Renal pelvis (tissue), 4 donors: Measurements from ENCODE around the gene MPND. TPM values are rescaled to one million over a fixed set of nuclear protein-coding genes. Genes with fewer than 3 reads are reported as not detected.
A peak's percentile ranks its signal among the peaks of the same experiment; 100 is the strongest.
"Not testable (repeated sequence)": the region's sequence is repeated elsewhere in the genome, so short reads cannot be mapped to it uniquely, and the experiment has no call there.

Experiments used
- DNase-seq: peaks from one replicate; pipeline ENCODE4 v3.0.0-alpha.2; 2013
- polyA plus RNA-seq, 3 donors: library from polyadenylated mRNA; unstranded; fragments of 120-200 nt; gene quantifications; one replicate each; pipeline ENCODE4 v1.2.1, GENCODE V29; 2013; ENCODE audit not compliant: insufficient read length in 3 of 3

Gene MPND
- polyA plus RNA-seq, 3 donors, result 29.3 to 33.8 (median 31.8) TPM

GRCh38 chr19:4313847-4314490, 29.4 kb upstream of the MPND start:
- DNase-seq, result no peak

- no peak for DNase-seq
Observed at GRCh38 chr19:4316956-4317355, 26.4 kb upstream of the MPND start.

GRCh38 chr19:4318460-4318859, 24.9 kb upstream of the MPND start:
- no peak for DNase-seq

GRCh38 chr19:4319067-4319718, 24.2 kb upstream of the MPND start:
- DNase-seq, result no peak

GRCh38 chr19:4320419-4320818, 22.9 kb upstream of the MPND start:
- no peak for DNase-seq

- DNase-seq, result no peak
Observed at GRCh38 chr19:4322942-4323665, 20.3 kb upstream of the MPND start.

- no peak for DNase-seq
Observed at GRCh38 chr19:4323692-4324091, 19.7 kb upstream of the MPND start.

GRCh38 chr19:4324228-4324627, 19.1 kb upstream of the MPND start:
- no peak for DNase-seq

GRCh38 chr19:4326215-4326836, 17.0 kb upstream of the MPND start:
- DNase-seq, result no peak

GRCh38 chr19:4326837-4327251, 16.5 kb upstream of the MPND start:
- no peak for DNase-seq

- peak; percentile 72 for DNase-seq
Observed at GRCh38 chr19:4327252-4327876, 16.0 kb upstream of the MPND start.

- no peak for DNase-seq
Observed at GRCh38 chr19:4327877-4328242, 15.5 kb upstream of the MPND start.

GRCh38 chr19:4328243-4328990, 14.9 kb upstream of the MPND start:
- DNase-seq, result peak; percentile 96

- not testable (repeated sequence) for DNase-seq
Observed at GRCh38 chr19:4328991-4329681, 14.2 kb upstream of the MPND start.

GRCh38 chr19:4329858-4330257, 13.5 kb upstream of the MPND start:
- DNase-seq, result no peak

GRCh38 chr19:4334929-4335570, 8.3 kb upstream of the MPND start:
- no peak for DNase-seq

- no peak for DNase-seq
Observed at GRCh38 chr19:4337906-4338440, 5.4 kb upstream of the MPND start.

- no peak for DNase-seq
Observed at GRCh38 chr19:4338441-4339355, 4.7 kb upstream of the MPND start, which contains the start of gene STAP2. Gene STAP2 (minus strand): TSS chr19:4338827. CDS start chr19:4338753, 74 bp downstream.

GRCh38 chr19:4342314-4342614, 1.1 kb upstream of the MPND start:
- DNase-seq, result no peak
